ENCODE data around the gene RUNX1. TPM values are rescaled to one million over a fixed set of nuclear protein-coding genes. Genes with fewer than 3 reads are reported as not detected.

The RUNX1 gene
- total and polyA plus RNA-seq, 10 of the 15 experiments (the other 5 are each of a cell fraction or from before 2014, with no cell fraction given): 0.90 to 15.2 (median 4.1) TPM

- SMC1A ChIA-PET (ENCODE audit: uncharacterized antibody, unreplicated experiment): interaction anchor here (0.6 to 1.3 kb wide), 2 partner anchors 69 to 165 kb away, joined by 3 to 4 read pairs; no protein-coding TSS in a partner anchor
These were observed 251.9 kb downstream of the RUNX1 start for GRCh38 chr21:34797201-34797525.

More at GRCh38 chr21:34797201-34797525, 251.9 kb downstream of the RUNX1 start:
- H3K4me1 ChIP-seq (ENCODE audit: control insufficient read depth, insufficient read depth, low read length): no peaks in the 10 kb centered on the region
- ATAC-seq (no peak), DNase-seq (ENCODE audit: low read depth, low spot score) (no peak), FAIRE-seq (no peak)
- TF ChIP-seq SRF (IDR thresholded peaks at IDR 0.05; ENCODE audit: low read depth in 2 of 2, low read length in 2 of 2): no peak
- TF ChIP-seq SUZ12 (IDR thresholded peaks at IDR 0.05; ENCODE audit: unreplicated experiment): no peak
- no peak for TF ChIP-seq CEBPB (IDR thresholded peaks at IDR 0.05; ENCODE audit: borderline replicate concordance in 1 of 2, low read depth in 2 of 2, low read length in 2 of 2)
- TF ChIP-seq, protein P1, sequence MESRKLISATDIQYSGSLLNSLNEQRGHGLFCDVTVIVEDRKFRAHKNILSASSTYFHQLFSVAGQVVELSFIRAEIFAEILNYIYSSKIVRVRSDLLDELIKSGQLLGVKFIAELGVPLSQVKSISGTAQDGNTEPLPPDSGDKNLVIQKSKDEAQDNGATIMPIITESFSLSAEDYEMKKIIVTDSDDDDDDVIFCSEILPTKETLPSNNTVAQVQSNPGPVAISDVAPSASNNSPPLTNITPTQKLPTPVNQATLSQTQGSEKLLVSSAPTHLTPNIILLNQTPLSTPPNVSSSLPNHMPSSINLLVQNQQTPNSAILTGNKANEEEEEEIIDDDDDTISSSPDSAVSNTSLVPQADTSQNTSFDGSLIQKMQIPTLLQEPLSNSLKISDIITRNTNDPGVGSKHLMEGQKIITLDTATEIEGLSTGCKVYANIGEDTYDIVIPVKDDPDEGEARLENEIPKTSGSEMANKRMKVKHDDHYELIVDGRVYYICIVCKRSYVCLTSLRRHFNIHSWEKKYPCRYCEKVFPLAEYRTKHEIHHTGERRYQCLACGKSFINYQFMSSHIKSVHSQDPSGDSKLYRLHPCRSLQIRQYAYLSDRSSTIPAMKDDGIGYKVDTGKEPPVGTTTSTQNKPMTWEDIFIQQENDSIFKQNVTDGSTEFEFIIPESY (IDR thresholded peaks at IDR 0.05): no peak
- TF ChIP-seq NR2C1 (IDR thresholded peaks at IDR 0.05): no peak
- no peak for TF ChIP-seq NR2C2 (IDR thresholded peaks at IDR 0.05; ENCODE audit: borderline replicate concordance, control insufficient read depth, insufficient read length, low read depth)
- TF ChIP-seq GABPA (IDR thresholded peaks at IDR 0.05; ENCODE audit: low read depth): no peak
- TF ChIP-seq, protein P2, sequence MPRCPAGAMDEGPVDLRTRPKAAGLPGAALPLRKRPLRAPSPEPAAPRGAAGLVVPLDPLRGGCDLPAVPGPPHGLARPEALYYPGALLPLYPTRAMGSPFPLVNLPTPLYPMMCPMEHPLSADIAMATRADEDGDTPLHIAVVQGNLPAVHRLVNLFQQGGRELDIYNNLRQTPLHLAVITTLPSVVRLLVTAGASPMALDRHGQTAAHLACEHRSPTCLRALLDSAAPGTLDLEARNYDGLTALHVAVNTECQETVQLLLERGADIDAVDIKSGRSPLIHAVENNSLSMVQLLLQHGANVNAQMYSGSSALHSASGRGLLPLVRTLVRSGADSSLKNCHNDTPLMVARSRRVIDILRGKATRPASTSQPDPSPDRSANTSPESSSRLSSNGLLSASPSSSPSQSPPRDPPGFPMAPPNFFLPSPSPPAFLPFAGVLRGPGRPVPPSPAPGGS (IDR thresholded peaks at IDR 0.05; ENCODE audit: borderline replicate concordance, insufficient read depth, low read depth, low read length, poor library complexity, severe bottlenecking): no peak
- TF ChIP-seq NRF1 (conservative IDR thresholded peaks at IDR 0.05; ENCODE audit: low read depth, low read length): no peak
- no peak for TF ChIP-seq E4F1 (IDR thresholded peaks at IDR 0.05; ENCODE audit: borderline replicate concordance, partially characterized antibody)
- TF ChIP-seq RAD51 (IDR thresholded peaks at IDR 0.05): no peak
- no peak for TF ChIP-seq POLR2AphosphoS5 (IDR thresholded peaks at IDR 0.05; ENCODE audit: low read length)
- CTCF ChIA-PET: interaction anchor here (1.2 kb wide), 1 partner anchor 36 kb away, joined by 3 read pairs; no protein-coding TSS in a partner anchor
- H3K27me3 ChIP-seq (replicated peaks in 1 of 2; ENCODE audit: control insufficient read depth in 2 of 2, insufficient read depth in 2 of 2, low read length in 1 of 2): no peaks in the 10 kb centered on the region
- intact Hi-C loops (cut with micrococcal nuclease; ENCODE audit: unreplicated experiment): no loop called here
- in situ Hi-C loops (cut with MboI): no loop called here
- no peak overlapping the region for H3K27ac ChIP-seq (ENCODE audit: control insufficient read depth, insufficient read depth)
- no peaks in the 10 kb centered on the region; a peak in 2 of 4 replicates for H3K36me3 ChIP-seq (ENCODE audit: control insufficient read depth in 2 of 2, insufficient read depth in 2 of 2, low read length in 1 of 2)
- no peak overlapping the region for H3K9ac ChIP-seq (ENCODE audit: control insufficient read depth, insufficient read depth, low read length)
- RAD21 ChIA-PET (ENCODE audit: unreplicated experiment): no interaction called here
- BruUV-seq (replicated peaks): no TSS peak
- H3K4me2 ChIP-seq (ENCODE audit: control insufficient read depth, insufficient read depth): no peak overlapping the region
- no peaks in the 10 kb centered on the region for H3K79me2 ChIP-seq (ENCODE audit: control insufficient read depth, insufficient read depth, low read length)
- H4K20me1 ChIP-seq (ENCODE audit: control insufficient read depth, insufficient read depth): no peaks in the 10 kb centered on the region
- H2AFZ ChIP-seq (ENCODE audit: control insufficient read depth, low read depth, low read length): no peak overlapping the region
- H3K4me3 ChIP-seq: no peak overlapping the region
- POLR2A ChIA-PET: no interaction called here
- no peaks in the 10 kb centered on the region for H3K9me3 ChIP-seq (replicated peaks; ENCODE audit: control insufficient read depth, insufficient read depth, low read length)

Data from GM12878 (cell line).